Fibroblast of pulmonary artery (primary cell): ENCODE data around the gene POFUT2.

ENCODE experiments used
- DNase-seq: peaks from one replicate; pipeline ENCODE4 v3.0.0-alpha.2; 2010; ENCODE audit warnings: low read depth
- H3K4me3 ChIP-seq: replicated peaks from 2 replicates; pipeline ENCODE4 v1.5.1; 2011; ENCODE audit warnings: low read depth, mild to moderate bottlenecking, control low read depth, low read length, moderate library complexity
- CTCF ChIP-seq: IDR thresholded peaks from 2 replicates; pipeline ENCODE4 v1.5.1; 2011; ENCODE audit warnings: mild to moderate bottlenecking, control low read depth, low read length, inconsistent platforms; ENCODE audit errors: missing control alignments

The POFUT2 gene

GRCh38 chr21:45289655-45290515, 2.2 kb upstream of the POFUT2 start:
- DNase-seq = peak; percentile 50
- H3K4me3 ChIP-seq = no peak overlapping the region
- peak; percentile 40 for TF ChIP-seq CTCF

GRCh38 chr21:45289134-45289533, 1.4 kb upstream of the POFUT2 start:
- no peak for DNase-seq
- no peak for TF ChIP-seq CTCF
- peak overlapping the region; percentile 76 for H3K4me3 ChIP-seq

- TF ChIP-seq CTCF = no peak
- peak overlapping the region; percentile 76 for H3K4me3 ChIP-seq
- DNase-seq = no peak
Observed at GRCh38 chr21:45288441-45288841, 746 bp upstream of the POFUT2 start.

DNA sequence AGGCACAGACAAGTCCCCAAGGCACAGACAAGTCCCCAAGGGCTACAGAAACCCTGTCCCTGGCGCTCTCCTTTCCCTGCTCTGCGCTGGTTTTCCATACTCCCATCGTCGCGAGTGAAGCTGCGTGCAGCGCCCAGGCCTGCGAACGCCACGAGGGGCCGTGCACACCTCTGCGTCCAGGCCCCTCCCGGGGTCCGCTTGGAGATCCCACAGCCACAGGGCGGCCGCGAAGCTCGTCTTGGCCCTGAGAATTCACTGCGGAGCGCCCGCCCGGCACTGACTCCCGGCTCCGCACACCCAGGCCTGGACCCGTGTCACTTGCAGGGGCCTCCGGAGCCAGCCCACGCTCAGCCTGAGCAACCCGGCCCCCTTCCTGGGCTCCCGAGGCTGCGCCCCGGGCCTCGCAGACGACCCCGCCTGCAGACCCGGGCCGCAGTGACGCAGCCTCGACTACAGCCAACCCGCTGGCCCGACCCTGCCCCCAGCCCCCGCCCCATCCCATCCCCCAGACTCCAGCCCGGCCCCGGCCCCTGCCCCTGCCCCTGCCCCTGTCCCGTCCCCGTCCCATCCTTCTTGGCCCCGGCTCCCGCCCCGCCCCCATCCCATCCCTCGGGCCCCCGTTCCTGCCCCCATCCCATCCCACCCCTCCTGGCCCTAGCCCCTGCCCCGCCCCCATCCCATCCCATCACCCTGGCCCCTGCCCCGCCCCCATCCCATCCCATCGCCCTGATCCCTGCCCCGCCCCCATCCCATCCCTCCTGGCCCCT, 841 bp downstream of the POFUT2 start:
- TF ChIP-seq CTCF = no peak
- no peak for DNase-seq
- peak overlapping the region; percentile 76 for H3K4me3 ChIP-seq

DNA sequence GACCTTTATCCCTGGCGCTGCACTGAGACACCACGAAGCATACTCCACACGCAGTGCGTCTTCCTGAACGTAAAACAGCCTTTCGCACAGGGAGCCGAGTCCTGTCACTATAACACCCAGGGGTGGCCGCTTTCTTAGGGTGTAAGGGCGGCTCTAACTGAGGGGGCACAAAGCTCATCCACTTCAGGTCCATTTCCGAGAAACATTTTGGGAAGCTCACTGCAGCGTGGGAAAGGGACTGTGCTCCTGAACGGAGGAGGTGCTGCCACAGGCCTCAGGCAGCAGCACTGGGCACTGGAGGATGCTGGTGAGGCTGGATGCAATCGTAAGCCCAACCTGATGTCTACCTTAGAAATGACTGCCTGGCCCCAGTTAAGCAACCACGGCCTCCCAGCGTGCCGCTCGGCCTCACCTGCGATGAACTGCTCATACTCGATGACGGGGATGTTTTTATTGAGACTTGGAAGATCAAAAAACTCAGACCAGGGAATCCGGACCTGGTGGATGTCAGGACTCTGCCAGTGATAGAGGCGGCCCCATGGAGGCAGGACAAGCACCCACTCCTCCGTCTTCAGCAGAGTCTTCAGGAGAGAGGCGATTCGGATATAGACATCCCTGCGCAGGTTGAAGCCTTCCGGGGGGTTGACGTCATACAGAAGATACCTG, 2.3 kb downstream of the POFUT2 start:
- H3K4me3 ChIP-seq = no peak overlapping the region
- TF ChIP-seq CTCF = no peak
- no peak for DNase-seq

DNA sequence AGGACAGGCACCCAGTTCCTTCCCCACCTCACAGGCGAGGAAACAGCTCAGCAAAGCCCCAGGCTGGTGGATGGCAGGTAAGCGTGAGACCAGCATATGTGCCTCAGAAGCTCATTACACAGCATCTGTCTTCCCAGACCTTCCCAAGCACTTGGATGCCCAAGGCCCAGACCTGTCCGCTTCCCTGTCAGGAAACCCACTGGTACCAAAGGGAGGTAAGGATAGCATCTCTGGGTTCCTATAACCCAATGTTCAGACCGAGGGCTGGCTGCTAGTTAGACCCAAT, 3.3 kb downstream of the POFUT2 start:
- H3K4me3 ChIP-seq = no peak overlapping the region
- no peak for DNase-seq
- no peak for TF ChIP-seq CTCF
